Left colon (tissue), 2 donors: ENCODE measurements around the gene SVOP. TPM values are rescaled to one million over a fixed set of nuclear protein-coding genes. Genes with fewer than 3 reads are reported as not detected.
A peak's percentile ranks its signal among the peaks of the same experiment; 100 is the strongest.

Source experiments
- ATAC-seq: fragments of 200-7000 bp; cut with Tn5 transposase; one replicate; pipeline ENCODE4 v1.9.1; 2020; ENCODE audit warnings: mild to moderate bottlenecking, moderate library complexity
- DNase-seq, 2 donors: peaks; one replicate each; pipeline ENCODE4 v3.0.0-alpha.2; 2020
- intact Hi-C, 2 donors: fragments of 100-400 bp; cut with DNase I in 1 of 2; cut with micrococcal nuclease in 1 of 2; formaldehyde crosslinking; loops; one replicate each; pipeline versions ENCODE4 v1.11.2 to v1.14.0; 2022; cut with DNase I, micrococcal nuclease
- total RNA-seq, 2 donors: library from RNA; stranded (reverse); fragmentation: NEBNext Ultra II Directional; extraction: Animal tissue kit (Norgen Biotek cat#: 25700); gene quantifications; one replicate each; pipeline ENCODE4 v1.2.1, GENCODE V29; 2021
- donor health status: DM: no; HTN: no; CAD: no.
- donor health status: DM: yes; HTN: yes; CAD: no.

SVOP gene
- total RNA-seq, 2 donors from 2014 or later = 0.09 to 0.45 TPM

DNA sequence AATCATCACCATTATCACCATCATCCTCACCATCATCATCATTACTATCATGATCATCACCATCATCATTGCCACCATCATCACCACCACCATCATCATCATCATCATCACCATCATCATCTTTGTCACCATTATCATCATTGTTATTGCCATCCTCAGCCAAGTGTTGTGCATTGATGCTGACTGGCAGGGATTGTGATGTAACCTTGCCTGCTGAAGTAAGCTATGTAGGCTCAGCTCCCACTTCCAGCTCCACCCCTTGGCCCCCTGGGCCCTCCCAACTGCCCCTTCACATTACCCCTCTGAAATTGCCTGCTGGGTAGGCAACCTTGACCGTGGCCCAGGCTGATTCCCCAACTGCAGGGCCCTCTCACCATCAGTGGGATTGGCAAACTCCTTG lies 37.6 kb downstream of the SVOP start:
- intact Hi-C loops = no loop called here
- DNase-seq (no peak), ATAC-seq (no peak)

DNA sequence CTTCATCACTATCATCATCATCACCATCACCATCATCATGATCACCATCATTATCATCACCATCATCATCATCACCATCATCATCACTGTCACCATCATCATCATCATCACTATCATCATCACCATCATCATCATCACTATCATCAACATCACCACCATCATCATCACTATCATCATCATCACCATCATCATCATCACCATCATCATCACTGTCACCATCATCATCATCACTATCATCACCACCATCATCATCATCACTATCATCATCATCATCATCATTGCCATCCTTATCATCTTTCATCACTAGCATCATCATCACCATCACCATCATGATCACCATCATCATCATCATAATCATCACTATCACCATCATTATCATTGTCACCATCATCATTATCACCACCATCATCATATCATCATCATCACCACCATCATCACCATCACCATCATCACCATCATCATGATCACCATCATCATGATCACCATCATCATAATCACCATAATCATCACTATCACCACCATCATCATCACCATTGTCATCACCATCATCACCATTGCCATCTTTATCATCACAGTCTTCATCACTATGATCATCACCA lies 38.1 kb downstream of the SVOP start:
- intact Hi-C loops = no loop called here

DNA sequence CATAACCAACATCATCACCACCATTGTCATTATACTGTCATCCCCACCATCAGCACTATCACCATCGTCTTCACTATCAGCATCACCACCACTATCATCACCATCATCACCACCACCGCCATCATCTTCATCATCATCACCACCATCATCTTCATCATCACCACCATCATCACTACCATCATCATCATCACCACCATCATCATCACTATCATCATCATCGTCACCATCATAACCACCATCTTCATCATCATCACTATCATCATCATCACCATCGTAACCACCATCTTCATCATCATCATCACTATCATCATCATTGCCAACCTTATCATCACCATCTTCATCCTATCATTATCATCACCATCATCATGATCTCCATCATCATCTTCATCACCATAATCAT lies 39.0 kb downstream of the SVOP start:
- ATAC-seq = no peak
- no peak for DNase-seq
- intact Hi-C loops = no loop called here

More for the DNA sequence above, 38.1 kb downstream of the SVOP start:
- ATAC-seq = no peak
- DNase-seq = no peak

DNA sequence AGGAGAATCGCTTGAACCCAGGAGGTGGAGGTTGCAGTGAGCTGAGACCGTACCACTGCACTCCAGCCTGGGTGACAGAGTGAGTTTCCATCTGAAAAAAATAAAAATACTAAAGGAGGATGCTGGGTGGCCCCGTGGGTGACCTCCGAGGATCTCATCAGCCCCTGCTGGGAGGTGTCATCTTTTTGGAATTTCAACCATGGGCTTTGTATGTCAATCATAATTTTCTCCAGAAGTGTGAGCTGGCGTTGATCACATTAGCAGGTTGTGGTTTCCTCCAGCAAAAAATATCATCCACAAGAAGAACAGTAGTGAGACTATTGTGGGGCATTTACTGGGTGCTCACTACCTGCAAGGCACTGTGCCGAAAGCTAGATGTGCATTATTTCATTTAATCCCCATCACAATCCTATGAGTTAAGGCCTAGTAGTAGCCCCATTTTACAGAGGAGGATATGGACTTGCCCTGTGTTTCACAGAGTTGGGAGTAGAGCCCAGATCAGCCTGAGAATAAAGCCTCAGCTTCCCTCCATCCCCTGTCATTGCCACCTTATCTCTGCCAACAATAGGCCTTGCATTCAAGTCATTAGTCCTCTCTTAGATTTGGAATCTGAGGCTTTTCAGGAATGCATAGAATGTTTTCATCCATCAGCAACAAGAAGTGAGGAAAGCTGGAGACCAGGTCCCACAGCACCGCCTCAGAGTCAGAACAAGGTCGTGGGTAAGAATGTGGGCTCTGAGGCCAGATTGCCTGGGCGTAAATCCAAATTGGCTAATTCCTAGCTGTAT lies 39.8 kb downstream of the SVOP start:
- intact Hi-C loops = no loop called here
- no peak for ATAC-seq
- no peak for DNase-seq

DNA sequence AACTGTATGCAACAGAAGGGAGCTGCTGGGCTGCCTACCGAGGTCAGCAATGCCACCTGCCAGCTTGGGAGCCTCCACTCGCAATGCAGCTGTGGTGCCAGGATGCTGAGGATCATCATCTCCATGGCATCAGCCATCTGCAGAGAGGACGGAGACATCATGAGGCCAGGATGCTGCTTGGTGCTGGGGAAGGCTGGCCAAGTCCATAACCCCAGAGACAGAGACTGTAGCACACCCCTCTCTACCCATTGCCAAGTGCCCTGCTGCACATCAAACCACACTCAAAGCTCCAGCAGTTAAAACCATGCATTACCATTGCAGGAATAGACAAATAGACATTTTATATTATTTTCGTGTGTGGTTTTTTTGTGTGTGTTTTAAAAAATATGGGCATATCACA lies 43.5 kb downstream of the SVOP start:
- intact Hi-C loops = no loop called here
- DNase-seq (no peak), ATAC-seq (no peak)

DNA sequence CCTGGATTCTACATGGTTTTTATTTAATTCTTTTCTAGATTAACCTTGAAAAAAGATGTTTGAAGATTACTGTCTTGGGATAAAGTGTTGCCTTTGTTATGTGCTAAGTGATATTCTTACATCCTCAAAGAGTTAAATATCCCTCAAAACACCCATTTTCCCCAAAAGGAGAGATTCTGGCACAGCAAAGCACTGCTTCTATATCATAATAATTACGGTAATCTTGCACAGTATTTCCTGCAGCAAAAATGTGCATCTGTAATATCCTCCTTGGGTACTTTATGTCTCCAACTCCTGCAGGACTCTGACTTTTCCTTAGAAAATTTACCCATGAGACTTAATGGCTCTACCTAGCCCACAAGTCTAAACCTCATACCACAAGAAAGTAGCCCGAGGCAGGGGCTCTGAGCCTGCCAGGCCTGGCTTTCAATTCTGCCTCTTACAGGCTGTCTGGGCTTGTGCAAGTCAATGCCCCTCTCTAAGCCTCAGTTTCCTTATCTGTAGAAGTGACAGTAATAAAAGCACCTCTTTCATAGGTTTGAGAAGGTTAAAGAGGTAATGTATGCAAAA lies 45.8 kb downstream of the SVOP start:
- ATAC-seq (no peak), DNase-seq (no peak)
- intact Hi-C loops = no loop called here

DNA sequence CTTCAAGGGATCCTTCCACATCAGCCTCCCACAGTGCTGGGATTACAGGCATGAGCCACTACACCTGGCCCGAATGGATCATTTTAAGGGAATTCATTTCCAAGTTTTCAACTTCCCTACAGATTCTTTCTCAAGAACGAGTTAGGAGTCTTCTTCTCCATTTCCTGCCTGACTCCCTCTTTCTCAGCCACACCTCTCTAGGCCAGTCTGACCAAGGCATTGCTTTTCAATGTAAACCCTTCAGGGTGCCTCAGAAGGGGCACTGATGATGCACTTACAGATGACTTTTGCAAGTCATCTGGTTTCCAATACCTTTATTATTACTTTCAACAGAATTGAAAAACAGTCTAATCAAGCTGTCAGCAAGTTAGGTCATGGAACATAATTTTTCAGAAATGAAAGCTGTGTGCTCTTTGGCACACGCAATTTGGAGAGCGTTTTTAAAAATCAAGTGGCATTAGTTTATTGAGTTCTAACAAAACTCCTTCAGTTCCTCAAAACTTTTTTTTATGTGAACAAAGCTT lies 47.2 kb downstream of the SVOP start:
- intact Hi-C loops = no loop called here
- ATAC-seq (no peak), DNase-seq (no peak)

DNA sequence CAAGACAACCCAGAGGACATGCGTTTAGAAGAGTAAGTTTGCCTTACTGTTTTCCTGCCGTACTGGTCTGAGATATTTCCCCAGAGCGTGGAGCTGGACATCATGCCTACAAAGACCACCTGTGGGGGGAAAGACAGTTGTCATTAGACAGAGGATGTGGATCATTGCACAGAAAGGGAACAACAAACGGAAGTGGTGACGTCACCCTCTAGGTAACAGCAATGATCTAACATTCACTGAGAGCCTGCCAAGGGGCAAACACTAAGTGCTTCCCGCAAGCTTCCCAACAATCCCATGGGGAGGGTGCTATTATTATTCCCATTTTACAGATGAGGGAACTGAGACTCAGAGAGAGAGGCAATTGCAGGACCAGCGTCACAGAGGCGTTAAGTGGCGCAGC lies 48.5 kb downstream of the SVOP start:
- intact Hi-C loops = no loop called here
- ATAC-seq (no peak), DNase-seq (no peak)

DNA sequence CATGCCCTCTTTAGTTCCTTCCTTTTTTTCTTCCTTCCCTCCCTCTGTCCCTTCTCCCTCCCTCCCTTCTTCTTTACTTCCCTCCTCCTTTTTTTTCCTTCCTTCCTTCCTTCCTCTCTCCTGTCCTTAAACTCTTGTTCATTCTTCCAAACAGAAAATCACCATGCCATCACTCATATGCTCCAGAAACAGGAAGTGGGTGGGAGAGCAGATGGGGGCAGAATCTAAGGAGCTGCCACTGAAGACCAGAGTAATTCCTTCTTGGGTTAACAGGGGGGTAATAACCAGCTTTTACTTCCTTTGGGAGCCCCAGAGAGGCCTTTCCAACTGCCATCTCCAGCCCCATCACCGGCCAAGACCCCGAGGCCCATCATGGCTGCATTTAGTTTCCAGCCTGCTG lies 51.2 kb downstream of the SVOP start:
- no peak for DNase-seq
- ATAC-seq = no peak
- intact Hi-C loops = no loop called here

DNA sequence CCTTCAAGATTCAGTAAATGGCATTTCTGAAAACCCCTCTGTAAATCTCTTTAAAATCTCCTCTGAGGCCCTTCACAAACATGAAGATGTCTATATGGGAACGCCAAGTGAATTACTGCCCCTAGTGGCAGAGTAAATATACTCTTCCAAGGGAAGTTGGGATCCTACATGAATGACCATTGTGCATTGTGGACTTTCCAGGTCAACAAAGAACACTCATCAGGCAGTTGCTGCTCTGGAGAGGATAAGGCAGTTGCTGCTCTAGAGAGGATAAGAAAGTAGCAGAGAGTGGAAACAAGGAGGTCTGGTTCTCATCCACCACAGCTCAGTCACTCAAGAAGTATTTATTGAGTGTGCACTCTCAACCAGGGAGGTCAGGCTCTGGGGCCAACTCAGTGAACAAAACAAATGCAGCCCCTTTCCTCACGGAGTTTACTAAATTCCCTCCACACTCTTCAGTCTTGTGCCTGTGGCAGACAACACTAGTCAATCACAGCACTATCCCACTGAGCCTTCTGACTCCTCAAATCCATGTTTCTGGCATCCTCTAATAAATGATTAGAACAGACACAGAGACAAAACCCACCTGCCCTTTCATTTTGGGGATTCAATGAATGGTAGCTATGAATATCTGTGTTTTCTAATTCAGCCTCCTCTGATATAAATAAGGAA lies 52.9 kb downstream of the SVOP start:
- DNase-seq = no peak
- intact Hi-C loops = no loop called here
- peak; percentile 52 for ATAC-seq

DNA sequence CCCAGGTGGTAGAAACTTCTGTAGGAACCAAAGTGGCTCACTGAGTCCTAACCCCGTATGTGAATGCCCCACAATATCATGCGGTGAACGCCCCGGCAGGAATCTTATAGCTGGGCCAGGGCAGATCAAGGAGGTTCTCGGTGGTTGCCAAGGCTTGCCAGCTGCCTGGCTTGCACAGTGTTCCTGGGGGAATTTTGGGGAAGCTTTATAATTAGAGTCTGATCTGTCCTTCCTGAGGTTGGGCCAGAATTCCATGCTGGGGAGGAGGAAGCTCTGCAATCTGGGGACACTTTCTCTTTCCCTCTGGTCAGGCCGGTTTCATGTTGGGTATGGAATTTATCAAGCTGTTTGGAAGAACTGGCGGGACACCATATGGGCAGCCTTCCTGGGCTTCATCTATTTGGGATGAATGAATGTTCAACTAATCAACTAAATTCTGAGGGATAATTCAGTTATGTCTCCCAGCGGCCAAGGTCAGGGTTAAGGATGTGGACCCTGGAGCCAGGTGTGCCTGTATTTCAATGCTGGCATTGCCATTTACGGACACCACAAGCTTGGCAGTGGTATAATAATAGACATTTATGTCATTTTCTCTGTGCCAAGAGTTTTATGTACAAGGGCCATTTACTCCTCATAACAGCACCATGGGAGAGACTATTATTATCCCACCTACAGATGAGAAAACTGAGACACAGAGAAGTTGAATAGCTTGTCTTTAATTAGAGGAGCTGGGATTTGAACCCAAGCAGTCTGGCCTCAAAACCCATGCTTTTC lies 54.3 kb downstream of the SVOP start:
- no peak for DNase-seq
- intact Hi-C loops = no loop called here
- ATAC-seq = no peak

DNA sequence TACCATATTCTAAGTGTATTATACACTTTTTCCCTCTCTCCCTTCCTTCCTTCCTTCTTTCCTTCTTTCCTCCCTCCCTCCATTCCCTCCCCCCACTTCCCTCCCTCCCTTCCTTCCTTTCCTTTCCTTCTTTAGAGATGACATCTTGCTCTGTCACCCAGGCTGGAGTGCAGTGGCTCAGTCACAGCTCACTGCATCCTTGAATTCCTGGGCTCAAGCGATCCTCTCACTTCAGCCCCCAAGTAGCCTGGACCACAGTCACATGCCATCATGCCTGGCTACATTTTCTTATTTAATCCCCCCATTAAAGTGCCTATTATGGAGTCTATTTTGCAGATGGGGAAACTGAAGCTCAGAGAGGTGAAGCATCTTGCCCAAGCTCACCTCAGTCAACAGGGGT lies 55.0 kb downstream of the SVOP start:
- no peak for DNase-seq

DNA sequence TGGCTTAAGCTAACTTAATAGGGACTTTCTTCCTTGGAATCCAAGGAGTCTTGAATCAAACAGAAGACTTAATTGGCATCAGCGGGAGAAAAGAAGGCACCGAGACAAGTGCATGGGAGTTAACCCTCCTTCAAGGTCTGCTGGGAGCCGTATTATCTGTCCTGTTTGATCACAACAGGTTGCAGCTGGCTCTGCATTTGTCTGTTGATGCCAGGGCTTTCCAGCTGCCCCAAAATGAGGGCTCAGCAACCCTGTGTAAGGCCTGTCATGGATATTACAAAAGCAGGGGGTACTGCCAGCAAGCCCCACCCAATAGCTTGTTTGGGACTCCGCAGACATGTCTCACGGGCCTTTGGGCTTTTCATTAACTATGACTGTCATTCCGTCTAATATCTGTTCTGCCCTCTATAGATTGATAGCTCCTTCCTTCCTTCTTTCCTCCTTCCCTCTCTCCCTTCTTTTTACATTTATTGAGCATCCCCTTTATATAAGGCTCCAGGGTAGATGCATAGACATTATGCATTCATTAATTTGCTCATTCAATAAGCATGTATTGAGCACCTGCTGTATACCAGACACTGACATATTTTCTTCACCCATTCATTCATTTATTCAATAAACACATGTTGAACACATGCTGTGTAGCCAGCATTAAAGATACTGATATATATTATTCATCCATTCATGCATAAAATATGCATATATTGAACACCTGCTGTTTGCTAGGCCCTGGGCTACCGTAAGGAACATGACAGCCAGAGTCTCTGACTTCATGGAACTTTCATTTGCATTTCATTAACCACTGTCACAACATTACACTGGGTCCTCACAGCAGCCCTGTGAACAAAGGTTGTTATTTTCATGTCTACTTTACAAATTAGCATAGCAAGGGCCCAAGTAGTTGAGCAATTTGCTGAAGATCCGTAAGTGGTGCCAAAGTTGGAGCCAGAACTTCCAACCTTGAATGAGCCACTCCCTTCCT lies 56.2 kb downstream of the SVOP start:
- ATAC-seq (no peak), DNase-seq (no peak)
- intact Hi-C loops = no loop called here

More for the DNA sequence above, 55.0 kb downstream of the SVOP start:
- ATAC-seq = no peak
- intact Hi-C loops = no loop called here

DNA sequence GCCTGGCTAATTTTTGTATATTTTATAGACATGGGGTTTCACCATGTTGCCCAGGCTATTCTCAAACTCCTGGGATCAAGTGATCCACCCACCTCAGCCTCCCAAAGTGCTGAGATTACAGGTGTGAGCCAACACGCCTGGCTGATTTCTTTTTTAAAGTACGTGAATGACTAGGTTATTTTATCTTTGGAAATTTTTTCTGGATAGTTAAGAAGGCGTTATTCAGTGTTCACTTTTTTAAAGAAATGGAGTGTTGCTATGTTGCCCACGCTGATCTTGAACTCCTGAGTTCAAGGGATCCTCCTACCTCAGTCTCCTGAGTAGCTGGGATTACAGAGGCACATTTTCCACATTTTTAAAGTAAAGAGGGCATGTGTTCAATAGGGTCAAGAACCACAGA lies 58.6 kb downstream of the SVOP start:
- ATAC-seq (no peak), DNase-seq (no peak)
- intact Hi-C loops = no loop called here

DNA sequence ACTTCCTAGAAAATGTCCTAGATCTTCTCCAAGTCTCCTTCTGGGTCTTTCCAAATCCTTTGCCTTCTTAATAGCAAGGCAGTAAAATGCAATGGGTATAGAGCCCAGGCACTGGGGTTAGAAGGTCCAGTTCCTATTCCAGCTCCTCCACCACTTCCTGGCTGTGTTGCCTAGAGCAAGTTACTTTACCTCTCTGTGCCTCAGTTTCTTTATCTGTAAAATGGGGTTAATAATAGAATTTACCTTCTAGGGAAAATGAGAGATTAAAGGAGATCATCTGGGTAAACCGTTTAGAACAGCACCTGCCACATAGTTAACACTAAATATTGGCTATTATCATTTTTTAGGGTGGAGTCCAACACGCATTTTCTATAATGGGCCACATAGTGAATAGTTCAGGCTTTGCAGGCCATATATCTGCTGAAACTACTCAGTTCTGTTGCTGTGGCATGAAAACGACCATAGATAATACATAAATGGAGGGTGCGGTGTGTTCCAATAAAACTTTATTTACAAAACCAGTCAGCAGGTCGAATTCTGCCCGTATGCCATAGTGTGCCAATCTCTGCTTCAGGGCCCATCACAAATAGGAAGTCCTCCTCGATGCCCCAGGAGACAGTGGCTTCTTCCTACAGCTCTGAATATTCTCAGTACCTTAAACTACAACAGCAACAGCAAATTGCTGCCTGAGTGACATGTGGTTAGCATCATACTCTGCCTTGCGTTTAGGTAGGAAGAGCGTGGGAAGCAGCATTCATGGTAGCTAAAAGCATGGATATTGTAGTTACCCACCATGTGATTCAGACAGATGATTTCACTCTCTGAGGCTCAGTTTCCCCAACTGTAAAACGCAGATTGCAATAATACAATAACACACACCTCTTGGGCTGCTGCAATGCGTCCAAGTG lies 60.9 kb downstream of the SVOP start:
- intact Hi-C loops = loop anchor here in 1 of 2 donors (10.0 kb wide), 1 partner anchor 125 kb away; no protein-coding TSS in a partner anchor
- DNase-seq (no peak), ATAC-seq (no peak)

DNA sequence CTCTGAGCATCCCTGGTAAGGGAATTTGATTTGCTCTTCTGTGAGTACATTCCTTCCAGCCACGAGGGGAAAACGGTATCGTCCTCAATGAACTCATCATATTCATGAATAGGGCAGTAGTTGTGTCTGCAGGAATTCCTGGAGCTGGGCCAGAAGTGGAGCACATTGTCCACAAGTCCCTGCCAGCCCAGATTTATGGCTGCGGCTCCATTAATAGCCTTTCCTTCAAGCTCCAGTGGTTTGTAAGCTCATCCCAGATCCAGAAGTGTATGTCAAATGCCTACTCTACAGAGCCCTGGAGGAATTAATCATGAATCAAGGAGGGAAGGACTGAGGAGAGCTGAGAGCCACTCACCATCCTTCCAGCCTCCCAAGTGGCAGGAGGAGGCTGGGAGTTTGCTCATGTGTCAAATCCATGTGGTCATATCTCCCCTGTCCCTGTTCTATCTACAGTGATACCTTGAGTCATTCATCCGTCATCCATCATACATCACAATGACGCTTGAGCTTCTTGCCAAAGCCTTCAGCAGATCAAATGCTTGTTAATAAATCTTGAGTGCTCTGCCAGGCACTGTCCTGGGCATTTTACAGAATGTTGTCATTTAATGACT lies 65.5 kb downstream of the SVOP start:
- DNase-seq (no peak), ATAC-seq (no peak)
- intact Hi-C loops = loop anchor here in 1 of 2 donors (10.0 kb wide), 1 partner anchor 129 kb away; no protein-coding TSS in a partner anchor
